HepG2 (cell line): ENCODE measurements around the gene CPLANE1. TPM values are rescaled to one million over a fixed set of nuclear protein-coding genes. Genes with fewer than 3 reads are reported as not detected.

Source experiments
- ATAC-seq: fragments of 200-7000 bp; cut with Tn5 transposase; 3 replicates; pipeline ENCODE4 v1.9.1; 2020; ENCODE audit warnings: mild to moderate bottlenecking, moderate library complexity
- BruUV-seq: library from RNA; stranded (reverse); fragments of 400-500 nt; replicated peaks from 2 replicates; lab custom pipeline; 2021; lab: Mats Ljungman, UMichigan
- CTCF ChIA-PET: fragments of 300-600 bp; formaldehyde crosslinking; extraction: SDS; loops from one replicate; lab custom pipeline; 2021; ENCODE audit warnings: low total read pairs, inconsistent platforms, low intra/inter-chr PET ratio; lab: Yijun Ruan, JAX
- POLR2A ChIA-PET: fragments of 350-600 bp; sonication (Branson Sonifier 250); formaldehyde crosslinking; loops from one replicate; lab custom pipeline; 2020; ENCODE audit warnings: antibody characterized with exemption, inconsistent platforms; lab: Yijun Ruan, JAX
- DNase-seq: peaks from one replicate; pipeline ENCODE4 v3.0.0-alpha.2; 2015; ENCODE audit warnings: low spot score
- FAIRE-seq: peaks from 3 replicates; lab custom pipeline; 2011; peaks lifted over from hg19 to GRCh38; lab: Jason Lieb, UNC
- H2AFZ ChIP-seq: one replicate; pipeline ENCODE4 v1.6.1; 2011; ENCODE audit warnings: low read length, inconsistent platforms
- H3K27ac ChIP-seq: fragments of 300-600 bp; 3 replicates; pipeline ENCODE4 v1.8.0; 2011; ENCODE audit warnings: mixed run types, mild to moderate bottlenecking, mixed read lengths, low read length, inconsistent platforms; ENCODE audit not compliant: insufficient read depth; ENCODE audit errors: extremely low read length
- H3K27me3 ChIP-seq, 2 experiments: fragments of 200-600 bp in 1 of 2; 2 replicates in 1 of 2; 3 replicates in 1 of 2; pipeline versions ENCODE4 v1.6.0 to v1.8.0; 2011; ENCODE audit warnings: low read length in 2 of 2, mild to moderate bottlenecking in 2 of 2, moderate library complexity in 2 of 2, inconsistent platforms in 1 of 2; ENCODE audit not compliant: insufficient read depth in 2 of 2, control insufficient read depth in 1 of 2
- H3K36me3 ChIP-seq, 2 experiments: fragments of 200-600 bp in 1 of 2; replicated peaks in 1 of 2; 2 replicates in 1 of 2; 3 replicates in 1 of 2; pipeline versions ENCODE4 v1.5.1 to v1.8.0; 2011; ENCODE audit warnings: low read length in 2 of 2, inconsistent platforms in 1 of 2; ENCODE audit not compliant: insufficient read depth in 2 of 2, control insufficient read depth in 1 of 2
- H3K4me1 ChIP-seq: 2 replicates; pipeline ENCODE4 v1.5.1; 2012; ENCODE audit warnings: low read length, inconsistent platforms; ENCODE audit not compliant: insufficient read depth
- H3K4me2 ChIP-seq: 2 replicates; pipeline ENCODE4 v1.6.0; 2011; ENCODE audit warnings: low read depth, low read length, inconsistent platforms
- H3K4me3 ChIP-seq, 3 experiments: fragments of 200-600 bp in 1 of 3; sonication (generic), shearing (Covaris generic) in 1 of 3; replicated peaks in 1 of 3; 2 replicates each; pipeline ENCODE4 v1.5.1; 2011 to 2016; ENCODE audit warnings: low read length in 3 of 3, inconsistent platforms in 2 of 3, low read depth in 2 of 3, mild to moderate bottlenecking in 2 of 3, control low read depth in 1 of 3, mixed read lengths in 1 of 3; ENCODE audit not compliant: insufficient read depth in 1 of 3
- H3K79me2 ChIP-seq: one replicate; pipeline ENCODE4 v1.6.1; 2011; ENCODE audit warnings: low read length, inconsistent platforms; ENCODE audit not compliant: insufficient read depth
- H3K9ac ChIP-seq: 2 replicates; pipeline ENCODE4 v1.6.0; 2011; ENCODE audit warnings: mild to moderate bottlenecking, low read depth, low read length, inconsistent platforms; ENCODE audit not compliant: insufficient read depth
- H3K9me3 ChIP-seq: 2 replicates; pipeline ENCODE4 v1.5.1; 2012; ENCODE audit warnings: mild to moderate bottlenecking, low read length
- H4K20me1 ChIP-seq: 2 replicates; pipeline ENCODE4 v1.6.0; 2011; ENCODE audit warnings: inconsistent platforms, mild to moderate bottlenecking, low read length, moderate library complexity; ENCODE audit not compliant: insufficient read depth
- GPN1 ChIP-seq: sonication (generic); formaldehyde crosslinking; IDR thresholded peaks from 2 replicates; pipeline ENCODE4 v1.5.1; 2020; ENCODE audit warnings: missing genetic modification reagents, borderline replicate concordance
- NAIF1 ChIP-seq: sonication (generic); formaldehyde crosslinking; IDR thresholded peaks from 2 replicates; pipeline ENCODE4 v1.5.0; 2020; ENCODE audit warnings: mild to moderate bottlenecking, missing genetic modification reagents, borderline replicate concordance
- NFE2L2 ChIP-seq: fragments of 150-350 bp; IDR thresholded peaks from 2 replicates; pipeline ENCODE4 v1.6.1; 2014; ENCODE audit warnings: low read length
- PLRG1 ChIP-seq: fragments of 450-650 bp; conservative IDR thresholded peaks from 2 replicates; pipeline ENCODE4 v1.6.1; 2016
- SOX13 ChIP-seq, 3 experiments: fragments of 450-650 bp in 1 of 3; sonication (generic) in 1 of 3; formaldehyde crosslinking in 1 of 3; IDR thresholded peaks in 2 of 3; conservative IDR thresholded peaks in 1 of 3; 2 replicates each; pipeline versions ENCODE4 v1.5.0 to v1.6.1; 2016 to 2020; ENCODE audit warnings: antibody characterized with exemption in 1 of 3, mild to moderate bottlenecking in 1 of 3, missing compliant biosample characterization in 1 of 3, missing genetic modification reagents in 1 of 3, moderate library complexity in 1 of 3
- THAP11 ChIP-seq: IDR thresholded peaks from 2 replicates; pipeline ENCODE4 v1.6.1; 2016; ENCODE audit warnings: missing biosample characterization, missing genetic modification reagents
- ZBTB7A ChIP-seq: sonication (generic); formaldehyde crosslinking; IDR thresholded peaks from 2 replicates; pipeline ENCODE4 v1.8.0; 2022; ENCODE audit warnings: mild to moderate bottlenecking, missing genetic modification reagents
- ZNF569 ChIP-seq: sonication (generic); formaldehyde crosslinking; IDR thresholded peaks from 2 replicates; pipeline ENCODE4 v1.5.0; 2020; ENCODE audit warnings: mild to moderate bottlenecking, missing genetic modification reagents, moderate library complexity, borderline replicate concordance
- ZNF850 ChIP-seq: sonication (generic); formaldehyde crosslinking; conservative IDR thresholded peaks from 2 replicates; pipeline ENCODE4 v1.9.0; 2021; ENCODE audit warnings: mild to moderate bottlenecking, missing genetic modification reagents
- ZSCAN22 ChIP-seq: sonication (generic); formaldehyde crosslinking; IDR thresholded peaks from 2 replicates; pipeline ENCODE4 v1.4.0; 2020; ENCODE audit warnings: mild to moderate bottlenecking, missing genetic modification reagents
- WGBS: methylation state at CpG from one replicate; pipeline ENCODE4 v1.1.6; 2017; ENCODE audit warnings: low lambda C conversion rate; 5-methylcytosine and 5-hydroxymethylcytosine counted together
- in situ Hi-C: cut with HindIII; loops from 2 replicates; pipeline ENCODE4 v1.10.0; 2017; ENCODE audit warnings: low pct_unique_long_range_greater_than_20kb; ENCODE audit not compliant: extremely low pct_ligation_motif_present
- intact Hi-C: fragments of 100-400 bp; cut with micrococcal nuclease; formaldehyde crosslinking; loops from one replicate; pipeline ENCODE4 v1.10.0; 2022; ENCODE audit not compliant: unreplicated experiment
- polyA plus RNA-seq, 8 experiments: library from polyadenylated mRNA; depleted of rRNA in 3 of 8; stranded (reverse) in 7 of 8; unstranded in 1 of 8; fragments of >200 nt; fragmentation: Illumina TruSeq in 4 of 8; extraction: Trizol in 4 of 8; gene quantifications; 2 replicates each; pipeline versions ENCODE4 v1.2.1 to v1.2.3, GENCODE V29; 2011 to 2016; ENCODE audit warnings: low read depth in 4 of 8, missing spikeins in 1 of 8, mixed read lengths in 1 of 8; ENCODE audit not compliant: insufficient read depth in 1 of 8
- total RNA-seq, 5 experiments: library from RNA; depleted of rRNA; stranded (reverse); fragments of >200 nt; fragmentation: Illumina TruSeq; extraction: Trizol; gene quantifications; 2 replicates each; pipeline ENCODE4 v1.2.3, GENCODE V29; 2016; ENCODE audit warnings: low read depth in 1 of 5
- TF ChIP-seq, protein P1 (sequence below): sonication (generic); formaldehyde crosslinking; IDR thresholded peaks from 2 replicates; pipeline ENCODE4 v1.8.0; 2022; ENCODE audit warnings: mild to moderate bottlenecking, missing genetic modification reagents, moderate library complexity
- TF ChIP-seq, protein P2 (sequence below): sonication (generic); formaldehyde crosslinking; IDR thresholded peaks from 2 replicates; pipeline ENCODE4 v1.4.0; 2020; ENCODE audit warnings: missing genetic modification reagents, borderline replicate concordance
- TF ChIP-seq, protein P3 (sequence below): sonication (generic); formaldehyde crosslinking; IDR thresholded peaks from 2 replicates; pipeline ENCODE4 v1.9.0; 2022; ENCODE audit warnings: missing genetic modification reagents, mild to moderate bottlenecking, borderline replicate concordance
- TF ChIP-seq, protein P4 (sequence below): fragments of 450-650 bp; IDR thresholded peaks from 2 replicates; pipeline ENCODE4 v1.6.1; 2017; ENCODE audit warnings: mild to moderate bottlenecking

CPLANE1 gene
- total and polyA plus RNA-seq, 2 of the 13 experiments (the other 11 are each of a cell fraction or from before 2014, with no cell fraction given) = 6.3 to 9.9 TPM

DNA sequence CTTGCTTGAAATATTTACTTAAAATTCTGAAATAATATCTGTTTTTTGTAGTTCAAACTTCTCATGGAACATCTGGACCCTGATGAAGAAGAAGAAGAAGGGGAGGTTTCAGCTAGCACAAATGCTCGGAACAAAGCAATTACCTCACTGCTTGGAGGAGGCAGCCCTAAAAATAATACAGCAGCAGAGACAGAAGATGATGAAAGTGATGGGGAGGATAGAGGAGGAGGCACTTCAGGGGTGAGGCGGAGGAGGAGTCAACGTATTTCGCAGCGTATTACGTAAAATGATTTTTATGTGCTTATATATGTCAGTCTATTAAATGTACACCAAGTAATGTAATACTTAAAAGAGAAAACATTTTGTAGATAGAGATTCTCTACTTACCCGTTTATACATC is 185.4 kb downstream of the CPLANE1 start:
- H3K9ac ChIP-seq = no peak overlapping the region
- 97% methylated on average over 7 of the region's 7 CpGs for WGBS
- no peak overlapping the region for H3K27ac ChIP-seq
- no peak overlapping the region for H3K4me3 ChIP-seq
- in situ Hi-C loops (no loop called here), intact Hi-C loops (loop anchor here (10.0 kb wide), 1 partner anchor 141 kb away; no protein-coding TSS in a partner anchor)
- DNase-seq (no peak), FAIRE-seq (no peak), ATAC-seq (no peak)
- H4K20me1 ChIP-seq = no peaks in the 10 kb centered on the region
- ChIA-PET CTCF (no interaction called here), POLR2A (no interaction called here)
- H3K27me3 ChIP-seq = no peaks in the 10 kb centered on the region
- no peak overlapping the region for H3K4me2 ChIP-seq
- peaks cover 7 to 34% of the 10 kb centered on the region in 2 experiments; a peak in 4 of 5 replicates for H3K36me3 ChIP-seq
- H3K4me1 ChIP-seq = 0 out of 2 replicates have a peak, but pooled peaks cover 6% of the 10 kb centered on the region
- H3K9me3 ChIP-seq = no peaks in the 10 kb centered on the region
- no peaks in the 10 kb centered on the region for H3K79me2 ChIP-seq
- BruUV-seq = no TSS peak
- H2AFZ ChIP-seq = no peak overlapping the region
- TF ChIP-seq, protein P1, sequence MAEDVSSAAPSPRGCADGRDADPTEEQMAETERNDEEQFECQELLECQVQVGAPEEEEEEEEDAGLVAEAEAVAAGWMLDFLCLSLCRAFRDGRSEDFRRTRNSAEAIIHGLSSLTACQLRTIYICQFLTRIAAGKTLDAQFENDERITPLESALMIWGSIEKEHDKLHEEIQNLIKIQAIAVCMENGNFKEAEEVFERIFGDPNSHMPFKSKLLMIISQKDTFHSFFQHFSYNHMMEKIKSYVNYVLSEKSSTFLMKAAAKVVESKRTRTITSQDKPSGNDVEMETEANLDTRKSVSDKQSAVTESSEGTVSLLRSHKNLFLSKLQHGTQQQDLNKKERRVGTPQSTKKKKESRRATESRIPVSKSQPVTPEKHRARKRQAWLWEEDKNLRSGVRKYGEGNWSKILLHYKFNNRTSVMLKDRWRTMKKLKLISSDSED = no peak
- TF ChIP-seq GPN1 (CRISPR knock-in tag) (no peak), NFE2L2 (no peak), PLRG1 (no peak), NAIF1 (CRISPR knock-in tag) (no peak), ZNF569 (CRISPR knock-in tag) (no peak), SOX13 (IDR thresholded peaks at IDR 0.05) (no peak), SOX13 (CRISPR knock-in tag; conservative IDR thresholded peaks at IDR 0.05 in 1 of 2, IDR thresholded peaks at IDR 0.05 in 1 of 2) (no peak), ZNF850 (CRISPR knock-in tag) (no peak), ZBTB7A (CRISPR knock-in tag) (no peak), THAP11 (CRISPR knock-in tag) (no peak), ZSCAN22 (CRISPR knock-in tag) (no peak)
- TF ChIP-seq, protein P2, sequence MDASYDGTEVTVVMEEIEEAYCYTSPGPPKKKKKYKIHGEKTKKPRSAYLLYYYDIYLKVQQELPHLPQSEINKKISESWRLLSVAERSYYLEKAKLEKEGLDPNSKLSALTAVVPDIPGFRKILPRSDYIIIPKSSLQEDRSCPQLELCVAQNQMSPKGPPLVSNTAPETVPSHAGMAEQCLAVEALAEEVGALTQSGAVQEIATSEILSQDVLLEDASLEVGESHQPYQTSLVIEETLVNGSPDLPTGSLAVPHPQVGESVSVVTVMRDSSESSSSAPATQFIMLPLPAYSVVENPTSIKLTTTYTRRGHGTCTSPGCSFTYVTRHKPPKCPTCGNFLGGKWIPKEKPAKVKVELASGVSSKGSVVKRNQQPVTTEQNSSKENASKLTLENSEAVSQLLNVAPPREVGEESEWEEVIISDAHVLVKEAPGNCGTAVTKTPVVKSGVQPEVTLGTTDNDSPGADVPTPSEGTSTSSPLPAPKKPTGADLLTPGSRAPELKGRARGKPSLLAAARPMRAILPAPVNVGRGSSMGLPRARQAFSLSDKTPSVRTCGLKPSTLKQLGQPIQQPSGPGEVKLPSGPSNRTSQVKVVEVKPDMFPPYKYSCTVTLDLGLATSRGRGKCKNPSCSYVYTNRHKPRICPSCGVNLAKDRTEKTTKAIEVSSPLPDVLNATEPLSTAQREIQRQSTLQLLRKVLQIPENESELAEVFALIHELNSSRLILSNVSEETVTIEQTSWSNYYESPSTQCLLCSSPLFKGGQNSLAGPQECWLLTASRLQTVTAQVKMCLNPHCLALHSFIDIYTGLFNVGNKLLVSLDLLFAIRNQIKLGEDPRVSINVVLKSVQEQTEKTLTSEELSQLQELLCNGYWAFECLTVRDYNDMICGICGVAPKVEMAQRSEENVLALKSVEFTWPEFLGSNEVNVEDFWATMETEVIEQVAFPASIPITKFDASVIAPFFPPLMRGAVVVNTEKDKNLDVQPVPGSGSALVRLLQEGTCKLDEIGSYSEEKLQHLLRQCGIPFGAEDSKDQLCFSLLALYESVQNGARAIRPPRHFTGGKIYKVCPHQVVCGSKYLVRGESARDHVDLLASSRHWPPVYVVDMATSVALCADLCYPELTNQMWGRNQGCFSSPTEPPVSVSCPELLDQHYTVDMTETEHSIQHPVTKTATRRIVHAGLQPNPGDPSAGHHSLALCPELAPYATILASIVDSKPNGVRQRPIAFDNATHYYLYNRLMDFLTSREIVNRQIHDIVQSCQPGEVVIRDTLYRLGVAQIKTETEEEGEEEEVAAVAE (CRISPR knock-in tag) = no peak
- TF ChIP-seq, protein P3, sequence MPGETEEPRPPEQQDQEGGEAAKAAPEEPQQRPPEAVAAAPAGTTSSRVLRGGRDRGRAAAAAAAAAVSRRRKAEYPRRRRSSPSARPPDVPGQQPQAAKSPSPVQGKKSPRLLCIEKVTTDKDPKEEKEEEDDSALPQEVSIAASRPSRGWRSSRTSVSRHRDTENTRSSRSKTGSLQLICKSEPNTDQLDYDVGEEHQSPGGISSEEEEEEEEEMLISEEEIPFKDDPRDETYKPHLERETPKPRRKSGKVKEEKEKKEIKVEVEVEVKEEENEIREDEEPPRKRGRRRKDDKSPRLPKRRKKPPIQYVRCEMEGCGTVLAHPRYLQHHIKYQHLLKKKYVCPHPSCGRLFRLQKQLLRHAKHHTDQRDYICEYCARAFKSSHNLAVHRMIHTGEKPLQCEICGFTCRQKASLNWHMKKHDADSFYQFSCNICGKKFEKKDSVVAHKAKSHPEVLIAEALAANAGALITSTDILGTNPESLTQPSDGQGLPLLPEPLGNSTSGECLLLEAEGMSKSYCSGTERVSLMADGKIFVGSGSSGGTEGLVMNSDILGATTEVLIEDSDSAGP (CRISPR knock-in tag) = no peak
- TF ChIP-seq, protein P4, sequence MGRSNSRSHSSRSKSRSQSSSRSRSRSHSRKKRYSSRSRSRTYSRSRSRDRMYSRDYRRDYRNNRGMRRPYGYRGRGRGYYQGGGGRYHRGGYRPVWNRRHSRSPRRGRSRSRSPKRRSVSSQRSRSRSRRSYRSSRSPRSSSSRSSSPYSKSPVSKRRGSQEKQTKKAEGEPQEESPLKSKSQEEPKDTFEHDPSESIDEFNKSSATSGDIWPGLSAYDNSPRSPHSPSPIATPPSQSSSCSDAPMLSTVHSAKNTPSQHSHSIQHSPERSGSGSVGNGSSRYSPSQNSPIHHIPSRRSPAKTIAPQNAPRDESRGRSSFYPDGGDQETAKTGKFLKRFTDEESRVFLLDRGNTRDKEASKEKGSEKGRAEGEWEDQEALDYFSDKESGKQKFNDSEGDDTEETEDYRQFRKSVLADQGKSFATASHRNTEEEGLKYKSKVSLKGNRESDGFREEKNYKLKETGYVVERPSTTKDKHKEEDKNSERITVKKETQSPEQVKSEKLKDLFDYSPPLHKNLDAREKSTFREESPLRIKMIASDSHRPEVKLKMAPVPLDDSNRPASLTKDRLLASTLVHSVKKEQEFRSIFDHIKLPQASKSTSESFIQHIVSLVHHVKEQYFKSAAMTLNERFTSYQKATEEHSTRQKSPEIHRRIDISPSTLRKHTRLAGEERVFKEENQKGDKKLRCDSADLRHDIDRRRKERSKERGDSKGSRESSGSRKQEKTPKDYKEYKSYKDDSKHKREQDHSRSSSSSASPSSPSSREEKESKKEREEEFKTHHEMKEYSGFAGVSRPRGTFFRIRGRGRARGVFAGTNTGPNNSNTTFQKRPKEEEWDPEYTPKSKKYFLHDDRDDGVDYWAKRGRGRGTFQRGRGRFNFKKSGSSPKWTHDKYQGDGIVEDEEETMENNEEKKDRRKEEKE = no peak
